SK-N-SH (cell line): ENCODE results near the gene PODXL.

Experiments
- EP300 ChIP-seq, 2 experiments: IDR thresholded peaks; 2 replicates each; pipeline versions ENCODE4 v1.4.0 to v1.6.1; 2012; ENCODE audit warnings: borderline replicate concordance in 1 of 2, low read depth in 1 of 2, low read length in 1 of 2
- JUND ChIP-seq: IDR thresholded peaks from 2 replicates; pipeline ENCODE4 v1.4.0; 2012
- RAD21 ChIP-seq: IDR thresholded peaks from 2 replicates; pipeline ENCODE4 v1.6.1; 2012; ENCODE audit warnings: mild to moderate bottlenecking, low read length
- SIN3A ChIP-seq: IDR thresholded peaks from 2 replicates; pipeline ENCODE4 v1.6.1; 2012; ENCODE audit warnings: low read depth, mild to moderate bottlenecking, low read length, moderate library complexity, borderline replicate concordance
- TF ChIP-seq, protein P1 (sequence below): fragments of 150-350 bp; IDR thresholded peaks from 2 replicates; pipeline ENCODE4 v1.6.1; 2017; ENCODE audit warnings: antibody characterized with exemption, low read length, low read depth, borderline replicate concordance
- TF ChIP-seq, protein P2 (sequence below): fragments of 200-600 bp; sonication (generic); IDR thresholded peaks from 2 replicates; pipeline ENCODE4 v1.6.1; 2017; ENCODE audit warnings: antibody characterized with exemption, mild to moderate bottlenecking, moderate library complexity

DNA sequence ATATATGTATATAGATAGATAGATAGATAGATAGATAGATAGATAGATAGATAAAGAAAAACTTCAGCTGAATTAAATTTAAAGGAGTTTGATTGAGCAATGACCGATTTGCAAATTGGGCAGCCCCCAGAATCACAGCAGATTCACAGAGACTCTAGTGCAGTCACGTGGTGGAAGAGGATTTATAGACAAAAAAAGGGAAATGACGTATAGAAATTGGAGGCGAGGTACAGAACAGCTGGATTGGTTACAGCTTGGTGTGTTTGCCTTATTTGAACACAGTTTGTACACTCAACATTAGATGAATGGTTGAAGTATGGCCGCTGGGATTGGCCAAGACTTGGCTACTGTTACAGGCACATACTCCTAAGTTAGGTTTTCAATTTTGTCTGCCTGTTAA is 8.2 kb upstream of the PODXL start:
- no peak for TF ChIP-seq JUND
- no peak for TF ChIP-seq EP300 (IDR thresholded peaks at IDR 0.05; ENCODE audit: borderline replicate concordance in 1 of 2, low read depth in 1 of 2, low read length in 1 of 2)
- TF ChIP-seq, protein P1, sequence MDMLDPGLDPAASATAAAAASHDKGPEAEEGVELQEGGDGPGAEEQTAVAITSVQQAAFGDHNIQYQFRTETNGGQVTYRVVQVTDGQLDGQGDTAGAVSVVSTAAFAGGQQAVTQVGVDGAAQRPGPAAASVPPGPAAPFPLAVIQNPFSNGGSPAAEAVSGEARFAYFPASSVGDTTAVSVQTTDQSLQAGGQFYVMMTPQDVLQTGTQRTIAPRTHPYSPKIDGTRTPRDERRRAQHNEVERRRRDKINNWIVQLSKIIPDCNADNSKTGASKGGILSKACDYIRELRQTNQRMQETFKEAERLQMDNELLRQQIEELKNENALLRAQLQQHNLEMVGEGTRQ, result no peak
- no peak for TF ChIP-seq RAD21
- TF ChIP-seq, protein P2, sequence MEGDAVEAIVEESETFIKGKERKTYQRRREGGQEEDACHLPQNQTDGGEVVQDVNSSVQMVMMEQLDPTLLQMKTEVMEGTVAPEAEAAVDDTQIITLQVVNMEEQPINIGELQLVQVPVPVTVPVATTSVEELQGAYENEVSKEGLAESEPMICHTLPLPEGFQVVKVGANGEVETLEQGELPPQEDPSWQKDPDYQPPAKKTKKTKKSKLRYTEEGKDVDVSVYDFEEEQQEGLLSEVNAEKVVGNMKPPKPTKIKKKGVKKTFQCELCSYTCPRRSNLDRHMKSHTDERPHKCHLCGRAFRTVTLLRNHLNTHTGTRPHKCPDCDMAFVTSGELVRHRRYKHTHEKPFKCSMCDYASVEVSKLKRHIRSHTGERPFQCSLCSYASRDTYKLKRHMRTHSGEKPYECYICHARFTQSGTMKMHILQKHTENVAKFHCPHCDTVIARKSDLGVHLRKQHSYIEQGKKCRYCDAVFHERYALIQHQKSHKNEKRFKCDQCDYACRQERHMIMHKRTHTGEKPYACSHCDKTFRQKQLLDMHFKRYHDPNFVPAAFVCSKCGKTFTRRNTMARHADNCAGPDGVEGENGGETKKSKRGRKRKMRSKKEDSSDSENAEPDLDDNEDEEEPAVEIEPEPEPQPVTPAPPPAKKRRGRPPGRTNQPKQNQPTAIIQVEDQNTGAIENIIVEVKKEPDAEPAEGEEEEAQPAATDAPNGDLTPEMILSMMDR, result no peak
- no peak for TF ChIP-seq SIN3A
